NCI-H345 treated with DMSO at 0.1 percent for 48 hours (cell line): ENCODE results near the gene TMPRSS11D.

ENCODE experiments used
- DNase-seq: peaks from one replicate; lab custom pipeline; 2025; ENCODE audit not compliant: unreplicated experiment; lab: John Stamatoyannopoulos, UW

Gene TMPRSS11D, protein sequence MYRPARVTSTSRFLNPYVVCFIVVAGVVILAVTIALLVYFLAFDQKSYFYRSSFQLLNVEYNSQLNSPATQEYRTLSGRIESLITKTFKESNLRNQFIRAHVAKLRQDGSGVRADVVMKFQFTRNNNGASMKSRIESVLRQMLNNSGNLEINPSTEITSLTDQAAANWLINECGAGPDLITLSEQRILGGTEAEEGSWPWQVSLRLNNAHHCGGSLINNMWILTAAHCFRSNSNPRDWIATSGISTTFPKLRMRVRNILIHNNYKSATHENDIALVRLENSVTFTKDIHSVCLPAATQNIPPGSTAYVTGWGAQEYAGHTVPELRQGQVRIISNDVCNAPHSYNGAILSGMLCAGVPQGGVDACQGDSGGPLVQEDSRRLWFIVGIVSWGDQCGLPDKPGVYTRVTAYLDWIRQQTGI

DNA sequence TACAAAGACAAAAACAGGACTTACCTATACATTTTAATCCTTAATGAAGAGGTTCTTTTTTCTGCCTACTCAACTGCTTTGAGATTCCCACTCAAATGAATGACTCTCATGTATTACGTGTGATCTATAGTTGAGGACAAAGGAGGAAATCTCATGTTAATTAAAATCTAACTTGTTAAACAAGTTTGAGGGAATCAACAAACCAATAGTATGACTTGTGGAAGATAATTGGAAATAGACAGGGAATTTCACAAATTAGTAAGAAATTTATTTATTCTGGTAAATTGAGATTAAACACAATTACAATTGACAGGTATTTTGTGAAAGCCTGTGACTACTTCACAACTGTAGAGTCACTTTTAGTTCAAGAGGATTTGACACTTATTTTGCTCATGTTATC, at the start of gene TMPRSS11D:
TSS of gene TMPRSS11D (minus strand) at position 101 of the 400 bp plus-strand sequence. CDS start at position 32, 69 bp downstream.
- no peak for DNase-seq

DNA sequence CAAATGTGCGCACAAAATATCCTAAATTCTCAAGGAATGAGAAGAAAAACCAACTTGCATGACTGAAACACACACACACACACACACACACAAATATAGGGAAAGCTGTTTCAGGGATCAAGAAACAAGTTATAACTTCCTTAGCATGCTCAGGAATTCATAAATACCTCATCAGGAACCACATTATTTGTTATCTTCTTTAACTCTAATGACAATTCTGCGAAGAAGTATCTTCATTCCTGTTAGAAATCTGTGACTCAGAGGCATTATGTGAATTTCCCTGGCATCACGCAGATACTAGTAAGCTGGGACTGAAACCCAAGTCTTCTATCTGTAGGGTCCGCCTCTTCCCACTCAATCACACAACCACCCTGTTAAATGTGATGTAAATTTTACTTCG, 49.2 kb upstream of the TMPRSS11D start:
- DNase-seq = no peak

- DNase-seq = no peak
Measured at GRCh38 chr4:67931256-67931655, 47.5 kb upstream of the TMPRSS11D start.

GRCh38 chr4:67929426-67929825, 45.6 kb upstream of the TMPRSS11D start:
- no peak for DNase-seq

DNA sequence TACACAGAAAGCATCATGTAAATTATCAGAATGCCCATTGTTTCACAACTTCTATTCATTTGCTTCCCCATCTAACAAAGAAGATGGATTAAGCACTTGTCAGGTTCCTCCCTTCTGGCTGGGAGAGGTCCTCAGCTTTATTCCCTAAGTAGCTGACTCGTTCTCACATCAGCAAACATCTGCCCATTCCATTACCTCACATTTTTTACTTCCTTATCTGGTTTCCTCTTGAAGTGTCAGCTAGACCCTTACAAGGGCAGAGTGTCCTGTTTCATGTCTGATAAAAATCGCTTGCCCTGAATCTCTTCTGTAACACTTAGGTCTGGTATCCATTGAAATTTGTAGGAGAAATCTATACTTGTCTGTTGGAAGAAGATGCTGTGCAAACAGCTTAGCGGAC, 44.7 kb upstream of the TMPRSS11D start:
- DNase-seq = no peak

GRCh38 chr4:67927251-67927650, 43.4 kb upstream of the TMPRSS11D start:
- DNase-seq = no peak

DNA sequence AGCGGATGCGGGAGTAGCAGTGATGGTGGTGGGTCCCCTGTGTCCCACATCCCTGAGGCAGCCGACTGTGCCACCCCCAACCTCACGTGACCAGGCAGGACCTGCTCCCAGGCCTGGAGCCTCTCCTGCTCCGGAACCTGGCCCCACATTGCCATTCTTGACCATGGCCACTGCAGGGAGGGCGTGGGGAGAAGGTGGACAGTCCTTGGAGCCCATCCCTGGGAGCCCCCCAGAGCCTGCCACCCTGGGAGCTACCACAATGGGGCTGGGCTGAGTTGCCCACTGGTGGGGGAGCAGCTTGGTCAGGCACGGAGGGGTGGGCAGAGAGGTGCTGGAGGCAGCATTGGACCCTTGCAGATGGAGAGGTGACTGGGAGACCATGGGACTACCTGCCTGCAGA, 42.7 kb upstream of the TMPRSS11D start:
- no peak for DNase-seq

DNA sequence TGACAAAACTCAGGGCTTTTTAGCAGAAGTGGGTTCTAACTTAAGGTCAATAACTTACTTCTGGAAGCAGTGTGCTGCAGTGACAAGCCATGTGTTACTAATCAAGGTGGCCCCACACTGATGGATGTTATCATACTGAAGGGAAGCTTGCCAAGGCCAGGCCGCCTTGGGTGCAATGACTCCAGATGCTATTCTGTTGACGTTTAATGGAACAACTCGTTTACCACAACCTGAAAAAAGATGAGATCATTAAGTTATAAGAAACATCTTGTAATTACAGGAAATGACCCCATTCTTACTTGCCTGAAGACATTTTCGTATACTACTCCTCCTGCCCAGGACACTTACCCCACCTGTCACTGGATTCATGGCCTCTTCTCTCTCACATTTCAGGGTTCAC, 38.9 kb upstream of the TMPRSS11D start:
- no peak for DNase-seq

- DNase-seq = no peak
Measured at GRCh38 chr4:67918428-67918827, 34.6 kb upstream of the TMPRSS11D start.

DNA sequence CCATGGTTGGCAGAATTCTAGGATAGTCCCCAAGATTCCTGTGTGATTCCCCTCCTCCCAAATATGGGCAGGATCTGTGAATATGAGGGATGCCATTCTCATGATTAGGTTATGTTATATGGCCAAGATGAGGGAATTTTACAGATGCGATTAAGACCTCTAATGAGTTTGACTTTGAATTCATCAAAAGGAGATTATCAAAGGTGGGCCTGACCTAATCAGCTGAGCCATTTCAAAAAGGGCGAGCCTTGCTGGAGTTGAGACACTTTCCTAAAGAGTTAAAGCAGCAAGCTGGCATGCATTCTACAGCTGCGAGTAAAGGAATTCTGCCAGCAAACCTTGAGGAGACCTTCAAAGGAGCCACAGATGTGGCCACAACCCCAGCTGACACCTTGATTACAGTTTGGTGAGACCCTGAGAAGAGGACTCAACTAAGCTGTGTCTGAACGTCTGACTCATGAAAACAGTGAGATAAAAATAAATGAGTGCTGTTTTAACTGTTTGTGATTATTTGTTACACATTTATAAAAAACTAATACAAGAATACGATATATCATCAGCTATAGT, 31.7 kb upstream of the TMPRSS11D start:
- DNase-seq = no peak

DNA sequence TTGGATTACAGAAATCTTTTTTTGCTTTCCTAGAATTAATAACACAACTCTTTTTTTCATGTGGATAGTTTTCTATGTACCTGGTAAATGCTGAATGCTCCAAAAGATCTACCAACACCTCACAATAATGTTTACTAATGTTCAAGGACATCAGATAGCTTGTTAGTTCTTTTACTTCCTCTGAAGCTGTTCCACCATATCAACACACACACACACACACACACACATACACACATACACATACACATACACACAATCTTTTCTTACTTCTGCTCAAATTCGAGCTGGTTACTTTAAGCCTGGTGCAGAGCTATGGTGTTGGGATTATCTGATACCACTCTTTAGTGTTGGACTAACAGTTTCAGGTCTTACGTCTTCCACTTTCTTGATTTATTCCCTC, 28.3 kb upstream of the TMPRSS11D start:
- DNase-seq = no peak

GRCh38 chr4:67911638-67912037, 27.8 kb upstream of the TMPRSS11D start:
- no peak for DNase-seq

DNA sequence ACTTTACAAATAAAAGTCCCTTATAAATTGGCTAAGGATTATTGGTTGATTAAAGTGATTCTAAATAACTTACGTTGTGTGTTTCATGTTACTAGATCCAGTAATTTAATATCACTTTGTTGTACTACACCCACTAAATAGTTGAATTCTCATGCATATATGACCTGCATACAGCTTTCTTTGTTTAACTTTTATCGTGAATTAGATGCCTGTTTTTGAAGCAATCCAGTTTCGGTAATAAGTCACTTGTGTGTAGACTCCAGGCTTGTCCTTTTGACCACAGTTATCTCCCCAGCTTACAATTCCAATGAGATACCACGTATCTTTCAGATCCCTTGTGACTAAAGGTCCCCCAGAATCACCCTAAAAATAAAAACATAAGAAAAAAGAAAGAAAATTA, 27.3 kb upstream of the TMPRSS11D start:
- no peak for DNase-seq

DNA sequence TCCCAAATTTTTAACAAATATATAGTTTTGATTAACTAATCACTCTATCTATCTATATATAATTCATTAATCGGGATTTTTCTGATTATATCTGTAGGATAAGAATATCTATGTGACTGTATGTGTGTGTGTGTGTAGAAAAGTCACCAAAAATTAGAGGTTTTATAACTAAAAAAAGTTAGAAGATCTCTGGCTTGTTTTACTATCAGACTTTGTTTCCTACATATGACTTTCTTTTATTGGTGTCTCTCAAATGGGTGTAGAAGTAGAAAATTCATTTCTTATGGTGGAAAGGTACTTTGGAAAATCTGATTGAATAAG, 26.7 kb upstream of the TMPRSS11D start:
- no peak for DNase-seq

- no peak for DNase-seq
Measured at GRCh38 chr4:67909905-67910584, 26.2 kb upstream of the TMPRSS11D start.

- no peak for DNase-seq
Measured at GRCh38 chr4:67907650-67908049, 23.8 kb upstream of the TMPRSS11D start.

DNA sequence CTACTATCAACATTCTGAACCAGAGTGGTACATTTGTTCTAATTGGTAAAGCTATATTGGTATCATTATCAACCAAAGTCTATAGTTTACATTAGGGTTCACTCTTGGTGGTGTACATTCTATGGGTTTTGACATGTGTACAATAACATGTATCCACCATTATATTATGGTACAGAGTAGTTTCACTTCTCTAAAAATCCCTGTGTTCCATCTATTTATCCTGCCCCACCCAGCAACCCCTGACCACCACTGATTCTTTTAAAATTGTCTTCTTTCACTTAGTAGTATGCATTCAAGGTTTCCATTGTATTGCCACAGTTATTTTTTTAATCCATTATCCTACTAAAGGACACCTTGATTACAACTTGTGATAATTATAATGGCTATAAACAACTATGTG, 15.3 kb upstream of the TMPRSS11D start:
- DNase-seq = no peak

GRCh38 chr4:67897686-67898085, 13.9 kb upstream of the TMPRSS11D start:
- no peak for DNase-seq

- DNase-seq = no peak
Measured at GRCh38 chr4:67896421-67897065, 12.7 kb upstream of the TMPRSS11D start.

DNA sequence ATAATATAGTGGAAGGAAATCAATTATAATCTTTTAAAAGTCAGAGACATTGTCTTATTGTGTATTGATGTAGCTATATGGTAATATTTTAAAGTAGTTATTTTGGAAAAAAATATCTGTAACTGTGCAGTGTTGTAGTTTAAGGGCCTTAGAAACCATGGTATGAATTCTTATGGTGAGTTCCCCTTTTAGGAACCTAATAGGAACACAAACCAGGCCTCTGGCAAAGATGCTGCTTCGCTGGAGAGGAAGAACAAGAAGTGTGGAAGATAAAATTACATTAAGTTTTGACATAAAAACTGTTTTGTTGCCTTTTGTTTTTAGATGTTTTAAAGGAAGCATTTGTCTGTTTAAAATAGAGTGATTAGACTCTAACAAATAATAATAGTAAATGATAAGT, 10.9 kb upstream of the TMPRSS11D start:
- DNase-seq = no peak

GRCh38 chr4:67892905-67893304, 9.1 kb upstream of the TMPRSS11D start:
- DNase-seq = no peak

DNA sequence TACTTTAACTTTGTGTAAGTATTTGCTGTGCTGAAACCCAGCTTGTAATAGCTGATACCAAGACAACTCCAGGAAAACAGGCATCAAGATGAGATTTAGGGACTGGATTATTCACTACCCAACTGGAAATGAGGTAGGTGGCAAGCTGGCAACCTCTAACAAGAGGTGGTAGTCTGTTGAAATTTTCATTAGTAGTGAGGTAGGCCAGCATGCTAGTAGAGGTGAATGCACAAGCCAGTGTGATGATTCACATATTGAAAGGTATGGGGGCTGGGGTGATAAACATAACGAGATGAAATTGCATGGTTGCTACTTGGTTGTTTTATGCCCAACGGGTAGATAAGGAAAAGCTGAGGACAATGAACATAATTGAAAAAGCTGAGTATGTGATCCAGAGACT, 8.5 kb upstream of the TMPRSS11D start:
- no peak for DNase-seq
